Prostate gland (tissue), 2 donors: ENCODE data around the gene CNTNAP2. TPM values are rescaled to one million over a fixed set of nuclear protein-coding genes. Genes with fewer than 3 reads are reported as not detected.
A peak's percentile ranks its signal among the peaks of the same experiment; 100 is the strongest.

Experiments
- DNase-seq: peaks from one replicate; pipeline ENCODE4 v3.0.0-alpha.2; 2019; ENCODE audit warnings: low spot score
- H3K27ac ChIP-seq, 2 donors: fragments of 200-600 bp; sonication (generic); 2 replicates each; pipeline ENCODE4 v1.5.1; 2017 to 2019
- H3K27me3 ChIP-seq: fragments of 200-600 bp; sonication (generic); replicated peaks from 2 replicates; pipeline ENCODE4 v1.5.1; 2019; ENCODE audit not compliant: insufficient read depth
- H3K36me3 ChIP-seq, 2 donors: fragments of 200-600 bp; sonication (generic); 1 replicate in 1 of 2; 2 replicates in 1 of 2; pipeline versions ENCODE4 v1.5.1 to v1.8.1; 2017 to 2019
- H3K4me1 ChIP-seq: fragments of 200-600 bp; sonication (generic); replicated peaks from 2 replicates; pipeline ENCODE4 v1.5.1; 2019
- H3K4me3 ChIP-seq, 2 donors: fragments of 200-600 bp; sonication (generic); 2 replicates each; pipeline ENCODE4 v1.5.1; 2017 to 2019
- H3K9me3 ChIP-seq: fragments of 200-600 bp; sonication (generic); 2 replicates; pipeline ENCODE4 v1.5.1; 2017
- POLR2A ChIP-seq: fragments of 450-650 bp; IDR thresholded peaks from one replicate; pipeline ENCODE4 v1.6.1; 2016; ENCODE audit warnings: antibody characterized with exemption, mild to moderate bottlenecking
- POLR2AphosphoS5 ChIP-seq: sonication (generic); formaldehyde crosslinking; IDR thresholded peaks from one replicate; pipeline ENCODE4 v1.6.1; 2017; ENCODE audit warnings: antibody characterized with exemption
- WGBS: methylation state at CpG from one replicate; pipeline ENCODE4 v1.1.5; 2018; 5-methylcytosine and 5-hydroxymethylcytosine counted together
- intact Hi-C: fragments of 100-400 bp; cut with DNase I; formaldehyde crosslinking; loops from one replicate; pipeline ENCODE4 v1.14.2; 2022
- total RNA-seq, 2 donors: library from RNA; depleted of rRNA; stranded (reverse); fragments of >200 nt; gene quantifications; one replicate each; pipeline ENCODE4 v1.1.0, GENCODE V29; 2016
- TF ChIP-seq, protein P1 (sequence below), 4 experiments: fragments of 200-600 bp in 2 of 4; fragments of 450-650 bp in 2 of 4; sonication (generic) in 2 of 4; IDR thresholded peaks; 1 replicate in 3 of 4; 2 replicates in 1 of 4; pipeline ENCODE4 v1.5.1; 2016 to 2019; ENCODE audit warnings: antibody characterized with exemption in 4 of 4, mild to moderate bottlenecking in 2 of 4, moderate library complexity in 2 of 4

Gene CNTNAP2
- total RNA-seq, 2 donors from 2014 or later, result 10.6 to 43.7 TPM

DNA sequence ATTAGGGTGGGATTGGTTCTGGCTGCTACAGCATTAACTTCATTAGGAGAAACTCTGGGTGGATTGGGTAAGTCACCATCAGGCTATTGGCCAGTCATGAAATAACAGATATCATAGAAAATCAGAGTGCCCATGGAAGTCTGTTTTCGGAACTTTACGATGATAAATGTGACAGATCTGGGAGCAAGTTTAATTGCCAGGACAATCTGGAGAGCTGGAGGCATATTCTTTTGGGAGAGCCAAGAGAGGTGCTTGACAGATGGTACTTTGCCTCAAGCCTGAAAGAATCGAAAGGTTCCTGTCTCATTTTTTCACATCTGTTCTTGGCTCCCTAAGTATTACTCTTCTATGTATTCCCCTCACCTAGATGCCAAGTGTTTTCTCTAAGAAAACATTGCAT is 369.9 kb downstream of the CNTNAP2 start:
- intact Hi-C loops, result no loop called here
- no peaks in the 10 kb centered on the region for H3K4me1 ChIP-seq
- DNase-seq, result no peak
- H3K4me3 ChIP-seq, result no peak overlapping the region
- TF ChIP-seq POLR2AphosphoS5 (no peak), POLR2A (no peak)
- TF ChIP-seq, protein P1, sequence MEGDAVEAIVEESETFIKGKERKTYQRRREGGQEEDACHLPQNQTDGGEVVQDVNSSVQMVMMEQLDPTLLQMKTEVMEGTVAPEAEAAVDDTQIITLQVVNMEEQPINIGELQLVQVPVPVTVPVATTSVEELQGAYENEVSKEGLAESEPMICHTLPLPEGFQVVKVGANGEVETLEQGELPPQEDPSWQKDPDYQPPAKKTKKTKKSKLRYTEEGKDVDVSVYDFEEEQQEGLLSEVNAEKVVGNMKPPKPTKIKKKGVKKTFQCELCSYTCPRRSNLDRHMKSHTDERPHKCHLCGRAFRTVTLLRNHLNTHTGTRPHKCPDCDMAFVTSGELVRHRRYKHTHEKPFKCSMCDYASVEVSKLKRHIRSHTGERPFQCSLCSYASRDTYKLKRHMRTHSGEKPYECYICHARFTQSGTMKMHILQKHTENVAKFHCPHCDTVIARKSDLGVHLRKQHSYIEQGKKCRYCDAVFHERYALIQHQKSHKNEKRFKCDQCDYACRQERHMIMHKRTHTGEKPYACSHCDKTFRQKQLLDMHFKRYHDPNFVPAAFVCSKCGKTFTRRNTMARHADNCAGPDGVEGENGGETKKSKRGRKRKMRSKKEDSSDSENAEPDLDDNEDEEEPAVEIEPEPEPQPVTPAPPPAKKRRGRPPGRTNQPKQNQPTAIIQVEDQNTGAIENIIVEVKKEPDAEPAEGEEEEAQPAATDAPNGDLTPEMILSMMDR (IDR thresholded peaks at IDR 0.05), result no peak
- no peaks in the 10 kb centered on the region for H3K9me3 ChIP-seq
- H3K27me3 ChIP-seq, result no peaks in the 10 kb centered on the region
- WGBS, result 65% methylated on average over 3 of the region's 3 CpGs
- H3K27ac ChIP-seq, result no peak overlapping the region
- H3K36me3 ChIP-seq, result no peaks in the 10 kb centered on the region

DNA sequence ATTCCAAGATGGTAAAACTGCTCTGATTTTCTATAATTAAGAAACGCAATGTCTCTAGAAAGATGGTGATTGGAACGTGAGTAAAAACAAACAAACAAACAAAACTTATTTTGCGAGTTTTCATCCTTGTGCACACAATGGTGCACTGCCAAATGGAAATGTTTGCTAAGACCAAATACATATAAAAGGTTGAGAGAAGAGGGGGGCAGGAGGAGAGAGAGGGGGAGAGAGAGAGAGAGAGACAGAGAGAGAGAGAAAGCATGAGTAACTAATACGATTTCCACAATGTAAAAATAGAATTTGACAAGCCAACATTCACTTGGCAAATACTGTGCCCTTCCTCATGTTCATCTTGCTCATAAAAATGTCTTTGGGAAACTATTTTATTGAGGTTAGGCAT is 375.4 kb downstream of the CNTNAP2 start:
- WGBS, result 26% methylated on average over 4 of the region's 4 CpGs
- Histone ChIP-seq H3K27ac (no peak overlapping the region), H3K4me3 (no peak overlapping the region), H3K36me3 (no peaks in the 10 kb centered on the region), H3K27me3 (no peaks in the 10 kb centered on the region), H3K4me1 (no peaks in the 10 kb centered on the region), H3K9me3 (no peaks in the 10 kb centered on the region)
- peak; percentile 14 for DNase-seq
- TF ChIP-seq, protein P1 (IDR thresholded peaks at IDR 0.05), result no peak
- TF ChIP-seq POLR2A (no peak), POLR2AphosphoS5 (no peak)
- intact Hi-C loops, result no loop called here

DNA sequence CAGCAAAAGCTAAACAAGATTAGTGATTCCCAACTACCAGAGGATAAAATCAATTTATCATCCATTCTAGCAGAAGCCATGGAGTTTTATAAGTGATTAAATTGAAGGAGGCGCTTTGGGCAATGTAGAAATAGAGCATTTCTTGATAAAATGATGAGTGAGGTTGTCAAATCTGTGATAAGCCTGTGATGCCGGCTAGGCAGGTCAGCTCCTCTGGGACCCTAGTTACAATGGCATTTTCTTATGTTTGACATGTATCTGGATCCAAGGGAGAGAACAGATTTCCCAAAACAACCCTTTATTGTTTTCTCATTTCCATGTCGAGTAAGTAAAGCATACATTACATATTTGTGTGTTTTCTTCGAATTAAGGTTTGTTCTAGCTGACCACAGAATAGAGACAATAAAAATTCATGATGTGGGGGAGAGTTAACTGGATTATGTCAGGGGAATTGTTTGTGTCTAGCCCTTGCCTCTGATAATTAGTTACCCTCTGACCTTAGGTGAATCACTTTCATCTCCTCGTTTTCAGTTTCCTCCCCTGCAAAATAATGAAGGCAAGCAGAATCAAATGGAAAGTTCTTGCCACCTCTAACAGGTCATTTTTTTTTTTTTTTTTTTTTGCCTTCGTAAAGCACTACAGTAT is 378.5 kb downstream of the CNTNAP2 start:
- no peaks in the 10 kb centered on the region for H3K9me3 ChIP-seq
- no peak overlapping the region for H3K27ac ChIP-seq
- TF ChIP-seq, protein P1 (IDR thresholded peaks at IDR 0.05), result no peak
- no peak for TF ChIP-seq POLR2AphosphoS5
- TF ChIP-seq POLR2A, result no peak
- no peak for DNase-seq
- intact Hi-C loops, result no loop called here
- H3K4me1 ChIP-seq, result no peaks in the 10 kb centered on the region
- no peak overlapping the region for H3K4me3 ChIP-seq
- no peaks in the 10 kb centered on the region for H3K27me3 ChIP-seq
- WGBS, result 53% methylated on average over 6 of the region's 6 CpGs
- H3K36me3 ChIP-seq, result no peaks in the 10 kb centered on the region

DNA sequence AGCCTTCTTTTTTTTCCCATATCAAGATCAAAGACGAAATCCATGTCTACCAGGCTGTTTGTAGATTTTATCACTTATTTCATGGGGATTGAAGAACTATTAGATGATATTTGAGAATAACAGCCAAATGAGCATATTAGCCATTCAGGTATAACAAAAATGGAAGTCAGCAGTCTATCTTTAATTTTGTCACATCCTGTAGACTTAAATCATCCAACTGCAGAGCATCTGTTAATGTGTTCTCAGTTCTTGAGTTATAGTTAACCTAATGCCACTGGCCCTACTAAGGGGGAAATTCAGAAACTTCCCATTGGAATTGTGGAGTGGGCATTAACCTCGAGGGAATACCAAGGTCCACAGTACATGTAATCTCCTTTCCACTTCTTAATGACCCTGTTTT is 380.1 kb downstream of the CNTNAP2 start:
- TF ChIP-seq POLR2AphosphoS5, result no peak
- TF ChIP-seq, protein P1 (IDR thresholded peaks at IDR 0.05), result no peak
- no peak for TF ChIP-seq POLR2A
- no peaks in the 10 kb centered on the region for H3K9me3 ChIP-seq
- intact Hi-C loops, result no loop called here
- no peak overlapping the region for H3K4me3 ChIP-seq
- DNase-seq, result no peak
- H3K4me1 ChIP-seq, result no peaks in the 10 kb centered on the region
- H3K27me3 ChIP-seq, result no peaks in the 10 kb centered on the region
- H3K27ac ChIP-seq, result no peak overlapping the region
- WGBS, result 76% methylated on average over 2 of the region's 2 CpGs
- H3K36me3 ChIP-seq, result no peaks in the 10 kb centered on the region

DNA sequence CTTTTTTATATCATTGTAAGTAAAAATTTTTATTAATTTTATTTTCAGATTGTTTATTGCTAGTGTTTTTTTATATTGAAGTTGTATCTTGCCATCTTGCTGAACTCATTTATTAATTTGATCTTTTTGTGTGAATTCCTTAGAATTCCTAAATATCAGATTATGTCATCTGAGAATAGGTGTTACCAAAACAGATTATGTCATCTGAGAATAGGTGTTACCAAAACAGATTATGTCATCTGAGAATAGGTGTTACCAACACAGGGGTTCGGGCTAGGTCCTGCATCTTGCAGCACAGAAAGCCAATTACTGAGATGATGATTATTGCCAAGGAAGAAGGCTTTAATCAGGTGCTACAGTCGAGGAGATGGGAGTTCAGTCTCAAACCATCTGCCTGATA is 383.4 kb downstream of the CNTNAP2 start:
- H3K36me3 ChIP-seq, result no peaks in the 10 kb centered on the region
- H3K27ac ChIP-seq, result no peak overlapping the region
- 74% methylated on average over 2 of the region's 2 CpGs for WGBS
- no peaks in the 10 kb centered on the region for H3K27me3 ChIP-seq
- no peak for DNase-seq
- intact Hi-C loops, result no loop called here
- H3K9me3 ChIP-seq, result no peaks in the 10 kb centered on the region
- no peak overlapping the region for H3K4me3 ChIP-seq
- TF ChIP-seq, protein P1 (IDR thresholded peaks at IDR 0.05), result no peak
- TF ChIP-seq POLR2A, result no peak
- TF ChIP-seq POLR2AphosphoS5, result no peak
- H3K4me1 ChIP-seq, result no peaks in the 10 kb centered on the region
